GM12892 (cell line): ENCODE measurements around the gene CCDC92B. TPM values are rescaled to one million over a fixed set of nuclear protein-coding genes. Genes with fewer than 3 reads are reported as not detected.

Experiments
- DNase-seq: peaks from one replicate; pipeline ENCODE4 v3.0.0; 2011; ENCODE audit not compliant: insufficient read length
- FAIRE-seq: peaks from 2 replicates; lab custom pipeline; 2011; peaks lifted over from hg19 to GRCh38; lab: Jason Lieb, UNC
- POLR2A ChIP-seq: IDR thresholded peaks from 2 replicates; pipeline ENCODE4 v1.6.1; 2011; ENCODE audit warnings: low read depth, low read length, control low read depth
- POLR2AphosphoS5 ChIP-seq: IDR thresholded peaks from 2 replicates; pipeline ENCODE4 v1.6.1; 2011; ENCODE audit warnings: low read depth, low read length, control low read depth
- TAF1 ChIP-seq: IDR thresholded peaks from 2 replicates; pipeline ENCODE4 v1.6.1; 2011; ENCODE audit warnings: low read depth, mild to moderate bottlenecking, control low read depth, low read length, borderline replicate concordance
- polyA plus RNA-seq: library from polyadenylated mRNA; unstranded; fragments of >200 nt; gene quantifications from one replicate; pipeline ENCODE4 v1.2.1, GENCODE V29; 2012; ENCODE audit warnings: missing spikeins, inconsistent platforms; ENCODE audit not compliant: missing spikeins

Gene CCDC92B
- not detected for polyA plus RNA-seq

DNA sequence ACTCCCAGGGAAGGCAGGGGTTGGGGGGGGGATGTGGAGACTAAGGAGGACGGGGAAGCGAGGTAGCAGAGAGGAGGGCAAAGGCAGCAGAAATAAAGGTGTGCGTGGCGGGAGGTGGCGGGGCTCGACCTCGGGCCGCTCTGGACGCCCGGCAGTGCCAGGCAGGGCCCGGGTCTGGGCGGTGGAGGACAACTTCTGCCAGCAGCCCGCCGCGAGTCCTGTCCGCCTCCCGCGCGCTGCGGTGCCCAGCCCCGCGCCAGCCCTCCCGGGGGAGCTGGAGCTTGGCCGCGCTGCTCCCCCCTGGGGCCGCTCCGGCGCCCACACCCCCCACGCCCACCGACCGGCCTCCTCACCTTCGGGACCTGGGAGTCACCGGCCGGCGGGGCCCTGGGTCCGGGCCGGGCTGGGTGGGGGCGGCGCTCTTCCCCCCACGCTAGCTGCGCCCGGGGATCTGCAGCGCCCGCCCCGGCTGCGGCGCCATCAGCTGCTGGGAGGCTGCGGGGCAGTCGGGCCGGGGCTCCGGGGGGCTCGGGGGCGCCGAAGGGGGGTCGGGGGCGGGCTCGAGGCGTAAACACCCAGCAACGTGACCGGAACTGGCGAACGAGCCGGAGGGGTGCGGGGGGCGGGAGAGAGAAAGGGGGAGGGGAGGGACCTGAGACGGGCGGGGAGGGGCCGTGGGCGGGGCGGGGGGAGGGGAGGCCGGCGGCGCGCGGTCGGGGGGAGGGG lies at the start of gene CCDC92B:
Gene CCDC92B (minus strand): TSS at position 595 of the 726 bp plus-strand sequence. CDS start 14,507 bp downstream, outside the sequence.
- FAIRE-seq (no peak), DNase-seq (no peak)
- TF ChIP-seq POLR2AphosphoS5 (no peak), POLR2A (no peak), TAF1 (no peak)

DNA sequence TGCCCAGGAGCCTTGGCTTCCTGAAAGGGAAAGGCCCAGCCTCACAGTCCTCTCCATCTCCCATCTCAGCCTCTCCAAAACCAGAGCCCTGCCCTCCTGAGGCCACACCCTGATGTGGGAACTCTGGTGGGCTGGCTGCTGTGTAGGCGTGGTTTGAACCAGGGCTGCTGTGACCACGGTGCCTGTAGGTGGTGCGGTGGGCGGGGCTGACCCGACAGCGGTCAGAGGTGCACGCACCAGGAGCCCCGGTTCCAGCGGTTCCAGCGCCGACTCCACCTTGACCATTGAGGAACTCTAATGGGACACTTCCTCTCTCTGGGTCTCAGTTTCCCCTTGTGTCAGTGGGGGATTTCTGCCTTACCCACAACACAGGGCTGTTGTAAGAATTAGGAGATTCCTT lies 49.2 kb upstream of the CCDC92B start:
- no peak for FAIRE-seq
- no peak for DNase-seq
- TF ChIP-seq POLR2AphosphoS5 (no peak), TAF1 (no peak), POLR2A (no peak)

DNA sequence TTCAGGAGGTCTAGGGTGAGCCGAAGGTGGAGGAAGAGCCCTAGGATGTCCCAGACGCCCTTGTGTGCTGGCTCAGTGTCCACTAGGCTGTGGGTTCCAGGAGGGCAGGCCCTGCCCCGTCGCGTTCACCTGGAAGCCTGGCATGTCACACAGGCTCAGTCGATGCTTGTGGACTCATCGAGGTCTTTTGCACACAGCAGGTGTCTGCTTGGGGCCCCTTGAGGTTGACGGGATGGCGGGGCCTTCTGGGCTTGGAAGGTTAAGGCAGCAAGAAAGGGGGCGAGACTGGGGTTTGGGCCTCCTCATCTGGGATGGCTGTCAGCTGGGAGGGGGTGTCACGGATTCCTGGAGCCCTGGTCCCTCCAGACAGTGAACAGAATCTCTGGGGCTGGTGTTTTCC lies 48.7 kb upstream of the CCDC92B start:
- DNase-seq = no peak
- TF ChIP-seq POLR2AphosphoS5 (no peak), TAF1 (no peak), POLR2A (no peak)
- no peak for FAIRE-seq

DNA sequence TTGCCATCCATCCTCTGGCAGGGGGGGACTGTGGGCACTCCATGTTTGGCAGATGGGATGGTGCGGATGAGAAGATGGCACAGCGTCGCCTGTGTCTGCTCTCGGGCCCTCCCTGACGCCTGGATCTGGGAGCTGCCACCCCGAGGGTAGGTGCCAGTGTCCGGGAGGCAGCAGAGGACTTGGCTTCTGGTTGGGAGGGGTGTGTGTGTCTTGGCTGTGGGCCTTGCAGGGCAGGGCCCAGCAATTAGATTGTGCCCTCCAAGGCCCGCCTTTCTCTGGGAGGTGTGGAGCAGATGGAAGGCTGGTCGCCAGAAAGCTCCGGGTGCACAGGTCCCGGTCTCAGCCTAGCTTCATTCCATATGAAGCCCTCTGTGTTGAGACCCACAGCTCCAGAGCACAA lies 48.2 kb upstream of the CCDC92B start:
- DNase-seq = no peak
- FAIRE-seq = no peak
- TF ChIP-seq POLR2A = no peak
- no peak for TF ChIP-seq TAF1
- TF ChIP-seq POLR2AphosphoS5 = no peak

DNA sequence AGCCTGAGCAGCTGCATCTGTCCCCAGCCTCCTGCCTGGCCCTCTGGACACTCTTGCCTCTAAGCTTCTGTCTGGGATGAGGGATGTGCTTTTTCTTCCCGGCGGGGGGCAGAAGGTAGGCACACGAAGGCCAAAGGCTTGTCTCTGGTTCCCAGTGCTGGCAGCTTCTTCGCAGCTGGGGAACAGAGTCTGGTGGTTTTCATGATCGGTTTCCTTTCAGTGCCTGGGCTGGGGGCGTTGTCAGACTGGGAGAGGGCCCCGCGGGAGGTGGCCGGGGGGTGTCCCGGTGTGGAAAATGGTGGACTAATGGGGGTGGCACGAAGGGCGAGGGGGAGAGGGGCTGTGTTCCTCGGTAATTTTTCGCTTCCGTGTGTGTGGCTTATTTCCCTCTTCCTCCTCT lies 47.8 kb upstream of the CCDC92B start:
- no peak for TF ChIP-seq TAF1
- no peak for TF ChIP-seq POLR2AphosphoS5
- TF ChIP-seq POLR2A = no peak
- DNase-seq (no peak), FAIRE-seq (no peak)

DNA sequence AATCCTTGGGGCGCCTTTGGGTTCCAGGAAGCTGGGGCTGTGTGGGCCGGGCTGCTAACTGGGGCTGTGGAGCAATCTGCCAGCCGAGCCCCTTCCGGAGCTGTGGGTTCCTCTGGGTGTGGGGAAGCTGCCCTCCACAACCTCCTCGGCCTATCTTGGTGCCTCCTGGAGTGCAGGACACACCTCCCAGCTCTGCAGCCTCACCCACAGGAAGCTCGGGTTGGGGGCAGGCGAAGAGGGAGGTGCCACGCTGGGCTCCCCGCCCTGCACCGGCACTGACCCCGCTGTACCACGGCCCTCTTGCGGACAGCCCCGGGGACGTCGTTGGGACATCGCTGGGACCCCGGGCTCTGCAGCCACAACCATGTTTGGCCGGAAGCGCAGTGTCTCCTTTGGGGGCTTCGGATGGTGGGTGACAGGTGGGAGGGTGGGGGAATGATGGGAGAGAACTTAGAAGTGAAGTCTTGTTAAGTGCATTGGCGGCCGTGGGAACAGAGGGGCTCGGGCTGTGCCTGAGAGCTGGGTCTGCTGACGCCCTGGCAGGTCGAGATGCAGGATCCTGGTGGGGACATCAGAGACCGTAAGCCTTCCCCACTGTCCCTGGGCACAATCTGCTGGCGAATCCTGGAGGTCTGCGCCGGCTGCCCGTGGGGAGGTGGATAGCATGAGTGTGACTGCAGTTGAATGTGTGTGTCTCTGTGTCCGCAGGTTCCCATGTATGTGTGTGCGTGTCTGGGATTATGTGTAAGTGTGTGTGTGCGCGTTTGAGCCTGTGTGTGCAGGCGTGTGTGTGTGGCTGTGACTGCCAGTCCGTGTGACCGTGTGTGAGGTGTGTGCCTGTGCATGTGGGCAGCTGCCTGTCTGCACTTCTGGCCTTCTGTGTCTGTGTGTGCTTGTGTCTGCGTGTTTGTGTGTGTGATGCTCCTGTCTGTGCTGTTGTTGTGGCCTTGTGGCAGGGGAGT lies 47.0 kb upstream of the CCDC92B start, which contains the start of gene RAP1GAP2:
Gene RAP1GAP2 (plus strand): TSS at position 275 of the 962 bp plus-strand sequence. CDS start 90 bp downstream, at position 365.
- FAIRE-seq = no peak
- TF ChIP-seq POLR2AphosphoS5 (no peak), TAF1 (no peak), POLR2A (no peak)
- DNase-seq = no peak

DNA sequence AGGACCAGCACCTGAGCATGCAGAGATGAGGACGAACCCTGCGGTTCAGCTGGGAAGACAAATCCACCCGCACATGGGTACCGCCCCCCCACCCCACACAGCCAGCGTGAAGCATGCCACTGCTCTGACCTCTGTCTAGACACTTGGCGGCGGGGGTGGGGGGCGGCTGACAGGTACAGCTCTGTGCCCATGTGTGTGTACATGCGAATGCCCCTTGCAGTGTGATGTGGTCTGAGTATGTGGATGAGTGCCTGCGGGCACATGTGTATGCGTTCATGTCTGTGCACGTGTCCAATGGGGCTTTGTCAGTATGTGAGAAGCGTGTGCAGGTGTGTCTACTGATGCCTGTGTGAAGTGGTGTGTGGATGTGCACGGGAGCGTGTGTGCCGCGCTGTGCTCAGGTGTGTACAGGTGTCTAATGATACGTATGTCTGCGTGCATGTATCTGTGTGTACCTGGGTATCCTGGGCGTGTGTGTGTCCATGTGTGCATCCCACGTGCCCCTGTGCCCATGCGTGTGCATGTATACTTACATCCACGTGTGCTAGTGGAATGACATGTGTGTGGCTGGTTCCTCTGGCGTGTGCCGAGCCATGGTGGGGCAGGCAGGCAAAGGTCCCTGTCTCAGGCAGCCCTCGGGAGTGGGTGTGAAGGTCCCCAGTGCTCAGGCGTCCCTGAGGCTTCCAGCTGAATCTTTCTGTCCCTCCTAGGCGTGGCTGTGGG lies 46.1 kb upstream of the CCDC92B start:
- no peak for TF ChIP-seq TAF1
- FAIRE-seq = no peak
- no peak for DNase-seq

DNA sequence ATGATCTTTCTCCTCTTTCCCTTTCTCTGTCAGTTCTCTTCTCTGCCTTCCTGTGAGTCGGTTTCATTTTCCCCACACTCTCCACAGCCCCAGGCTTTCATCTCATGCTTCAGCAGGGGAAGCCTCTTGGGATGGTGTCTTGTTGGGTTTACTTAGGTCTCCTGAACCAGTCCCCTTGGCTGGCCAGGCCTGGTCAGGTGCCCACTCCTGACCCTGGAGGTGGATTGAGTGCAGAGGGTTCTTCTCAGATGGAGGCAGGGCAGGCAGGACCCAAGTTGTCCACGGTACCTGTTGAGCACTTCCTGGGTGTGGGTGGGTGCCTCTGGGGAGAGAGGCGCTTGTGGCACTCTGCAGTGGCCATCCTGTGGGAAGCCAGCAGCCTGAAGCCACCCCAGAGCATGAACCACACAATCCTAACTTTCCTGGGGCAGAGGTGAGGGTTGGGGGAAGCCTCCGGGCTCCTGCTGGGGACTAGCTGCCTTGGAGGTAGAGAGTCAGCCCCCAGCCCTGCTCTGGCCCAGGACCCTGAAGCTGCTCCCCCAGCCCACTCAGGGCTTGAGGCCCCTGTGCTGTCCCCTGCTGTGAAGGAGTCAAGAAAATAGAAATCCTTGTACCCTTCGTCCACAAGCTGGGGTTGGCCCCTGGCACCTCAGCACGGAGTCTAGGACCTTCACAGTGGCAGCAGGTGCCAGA lies 44.8 kb upstream of the CCDC92B start:
- TF ChIP-seq POLR2A (no peak), TAF1 (no peak), POLR2AphosphoS5 (no peak)
- FAIRE-seq (no peak), DNase-seq (no peak)

DNA sequence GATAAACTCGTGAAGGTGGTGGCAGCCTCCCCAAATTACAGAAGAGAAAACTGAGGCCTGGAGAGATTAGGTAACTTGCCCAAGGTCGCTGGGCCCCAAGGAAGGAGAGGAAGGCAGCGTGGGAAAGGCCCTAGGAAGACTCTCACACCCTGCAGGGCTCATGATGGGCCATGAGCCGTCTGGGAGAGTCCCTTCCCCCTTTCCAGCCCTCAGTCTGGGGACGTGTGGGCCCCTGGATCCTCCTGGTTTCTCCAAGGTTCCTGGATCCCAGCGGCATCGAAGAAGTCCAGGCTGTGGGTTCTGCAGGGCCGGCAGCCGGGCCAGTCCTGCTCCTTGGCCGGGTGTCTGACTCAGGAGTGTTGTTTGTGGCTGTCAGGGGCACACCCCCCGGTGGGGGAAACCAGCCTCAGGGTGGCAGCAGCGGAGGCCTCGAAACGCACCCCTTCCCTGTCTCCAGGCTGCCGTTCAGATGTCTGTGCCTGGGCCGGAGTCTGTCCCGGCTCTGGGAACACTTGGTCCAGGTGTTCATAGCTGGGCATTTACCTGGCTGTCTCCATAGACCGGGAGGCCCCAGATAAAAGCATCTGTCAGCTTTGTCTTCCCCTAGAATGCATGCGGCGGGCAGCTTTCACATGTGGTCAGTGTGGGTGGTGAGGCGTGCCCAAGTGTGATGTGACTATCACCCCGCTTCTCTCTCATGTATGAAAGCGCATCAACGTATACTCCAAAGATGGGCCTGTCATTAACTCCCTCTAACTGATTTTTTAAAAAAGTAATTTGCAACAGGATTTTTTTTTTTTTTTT lies 43.1 kb upstream of the CCDC92B start:
- DNase-seq (no peak), FAIRE-seq (no peak)

DNA sequence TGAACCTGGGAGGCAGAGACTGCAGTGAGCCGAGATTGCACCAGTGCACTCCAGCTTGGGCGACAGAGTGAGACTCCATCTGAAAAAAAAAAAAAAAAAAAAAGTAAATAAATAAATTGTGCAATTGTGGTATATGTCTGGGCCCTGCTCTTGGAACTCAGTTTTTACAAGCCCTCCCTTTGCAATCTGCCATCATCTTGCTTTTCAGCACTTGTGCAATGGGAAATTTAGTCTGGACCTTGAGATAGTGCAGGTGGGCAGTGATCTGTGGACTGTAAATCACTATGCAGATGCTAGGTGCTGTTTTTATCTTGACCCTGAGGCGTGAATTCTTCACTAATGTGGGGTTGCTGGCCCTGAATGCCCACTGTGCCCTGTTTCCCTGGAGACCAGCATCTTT lies 40.2 kb upstream of the CCDC92B start:
- FAIRE-seq (no peak), DNase-seq (no peak)
- no peak for TF ChIP-seq POLR2A
- TF ChIP-seq POLR2AphosphoS5 = no peak
- TF ChIP-seq TAF1 = no peak

More for the DNA sequence above, 43.1 kb upstream of the CCDC92B start:
- TF ChIP-seq POLR2A = no peak
- TF ChIP-seq TAF1 = no peak
- no peak for TF ChIP-seq POLR2AphosphoS5
